Stimulated activated CD8-positive, alpha-beta memory T cell treated with anti-CD3 and anti-CD28 coated beads, Interleukin-7, amount 100 ng/mL, for 4 hours (primary cell): ENCODE measurements around the gene FAS.

Experiments used
- DNase-seq, 2 donors: peaks; one replicate each; pipeline ENCODE4 v3.0.0-alpha.2; 2020; ENCODE audit warnings: low read depth in 2 of 2

The FAS gene

GRCh38 chr10:89035461-89035860 lies 44.9 kb downstream of the FAS start:
- DNase-seq: no peak

GRCh38 chr10:89037096-89037495 lies 46.5 kb downstream of the FAS start:
- DNase-seq: no peak

- no peak for DNase-seq
Measured at GRCh38 chr10:89042562-89042961, 52.0 kb downstream of the FAS start.

GRCh38 chr10:89043052-89043451 lies 52.5 kb downstream of the FAS start:
- DNase-seq: no peak

- DNase-seq: no peak
Measured at GRCh38 chr10:89047397-89047796, 56.8 kb downstream of the FAS start.

- no peak for DNase-seq
Measured at GRCh38 chr10:89051593-89051992, 61.0 kb downstream of the FAS start.

GRCh38 chr10:89053555-89053954 lies 63.0 kb downstream of the FAS start:
- DNase-seq: no peak

GRCh38 chr10:89055159-89055558 lies 64.6 kb downstream of the FAS start:
- no peak for DNase-seq

GRCh38 chr10:89062861-89063260 lies 72.3 kb downstream of the FAS start:
- DNase-seq: no peak

GRCh38 chr10:89063465-89063864 lies 72.9 kb downstream of the FAS start:
- no peak for DNase-seq

- no peak for DNase-seq
Measured at GRCh38 chr10:89064748-89065147, 74.2 kb downstream of the FAS start.
